HUDEP-2 (cell line): ENCODE results near the gene CFAP43.
"Not testable (repeated sequence)": the region's sequence is repeated elsewhere in the genome, so short reads cannot be mapped to it uniquely, and the experiment has no call there.

Experiments
- DNase-seq, 76 experiments: peaks; one replicate each; lab custom pipeline; 2025; ENCODE audit not compliant: unreplicated experiment in 76 of 76; lab: John Stamatoyannopoulos, UW

Gene CFAP43

DNA sequence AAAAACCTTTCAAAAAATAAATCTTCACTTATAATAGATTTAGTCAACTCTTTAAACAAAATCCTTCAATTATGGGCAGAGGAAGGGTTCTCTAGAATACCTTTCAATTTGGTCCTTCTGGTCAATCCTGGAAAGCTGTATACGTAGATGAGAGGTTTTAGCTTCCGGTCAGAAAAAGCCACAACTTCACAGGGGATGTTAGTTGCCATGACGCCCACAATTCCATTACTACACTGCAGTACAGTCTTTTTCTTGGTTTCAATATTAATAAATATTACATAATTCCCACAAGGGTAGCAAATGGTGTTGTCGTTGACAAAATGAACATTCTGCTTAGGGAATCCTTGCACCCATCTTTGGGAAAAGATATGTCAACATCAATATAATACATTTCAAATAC, 1.7 kb downstream of the CFAP43 start:
- no peak for DNase-seq

DNA sequence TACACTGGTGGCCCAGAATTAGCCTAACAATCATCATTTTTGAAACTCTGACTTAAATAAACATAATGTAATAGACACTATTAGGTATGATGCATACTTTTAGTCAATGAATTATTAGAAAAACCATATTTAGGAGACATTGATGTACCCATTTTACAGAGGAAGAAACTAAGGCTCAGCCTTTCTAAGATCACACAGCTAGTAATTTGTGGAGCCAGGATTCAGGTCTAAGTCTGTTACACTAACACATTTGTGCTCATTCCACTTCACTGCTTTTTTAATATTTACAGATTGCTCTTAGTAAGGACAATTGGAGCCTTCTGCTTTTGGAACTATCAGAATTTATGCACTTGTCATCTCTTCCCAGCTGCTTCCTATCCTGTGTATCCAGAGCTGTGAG, 8.9 kb downstream of the CFAP43 start:
- no peak for DNase-seq

DNA sequence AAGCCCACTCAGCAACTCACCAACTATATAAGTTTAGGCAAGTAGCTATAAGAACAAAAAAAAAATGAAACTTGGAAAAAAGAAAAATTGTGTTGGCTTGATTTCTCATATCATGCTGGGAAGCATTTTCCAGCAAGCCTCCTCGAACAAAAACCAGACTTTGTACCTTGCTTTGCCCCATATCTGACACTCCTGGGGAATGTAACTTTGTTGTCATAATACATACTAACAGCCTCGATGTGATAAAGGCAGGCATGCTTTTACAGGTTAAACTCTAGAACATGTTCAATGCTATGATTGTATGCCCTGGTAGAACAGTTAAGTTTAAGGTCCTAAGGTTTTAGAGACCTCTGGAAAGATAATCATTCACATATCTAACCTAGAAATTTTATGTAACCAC, 11.6 kb downstream of the CFAP43 start:
- no peak for DNase-seq

DNA sequence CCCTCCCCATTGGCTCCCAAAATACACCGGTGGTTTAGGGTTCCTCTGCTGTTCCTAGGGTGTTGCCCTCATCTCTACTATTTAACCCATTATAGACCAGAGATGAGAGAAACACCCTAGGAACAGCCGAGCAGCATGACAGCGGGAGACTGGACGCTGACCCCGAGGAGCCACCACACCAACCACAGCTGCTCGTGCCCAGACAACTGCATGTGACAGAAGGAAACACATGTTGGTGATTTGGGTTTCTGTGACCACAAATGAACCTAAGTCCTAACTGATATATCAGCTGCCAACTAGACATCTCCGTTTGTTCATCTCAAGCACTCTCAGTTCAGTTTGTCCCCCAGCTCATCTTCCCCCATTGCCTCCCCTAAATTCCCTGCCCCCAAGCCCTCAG, 13.4 kb downstream of the CFAP43 start:
- no peak for DNase-seq

DNA sequence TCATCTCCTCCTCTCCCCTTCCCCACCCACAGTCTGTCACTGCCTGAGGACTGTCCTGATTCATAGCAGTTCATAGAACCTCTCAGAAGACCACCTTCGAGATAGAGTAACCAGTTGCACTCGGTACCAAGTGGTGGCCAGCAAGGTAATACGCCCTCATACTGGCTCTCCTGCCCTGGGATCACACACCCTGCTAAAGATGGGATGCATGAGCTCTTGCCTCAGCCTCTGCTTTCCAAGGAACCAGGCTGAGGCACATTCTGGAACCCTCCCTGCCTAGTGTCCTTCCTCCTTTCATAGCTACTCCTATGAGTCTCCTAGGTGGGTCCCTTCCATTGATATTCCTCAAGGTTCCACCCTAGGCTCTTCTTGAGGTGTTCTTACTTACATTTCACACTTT, 15.5 kb downstream of the CFAP43 start:
- no peak for DNase-seq

DNA sequence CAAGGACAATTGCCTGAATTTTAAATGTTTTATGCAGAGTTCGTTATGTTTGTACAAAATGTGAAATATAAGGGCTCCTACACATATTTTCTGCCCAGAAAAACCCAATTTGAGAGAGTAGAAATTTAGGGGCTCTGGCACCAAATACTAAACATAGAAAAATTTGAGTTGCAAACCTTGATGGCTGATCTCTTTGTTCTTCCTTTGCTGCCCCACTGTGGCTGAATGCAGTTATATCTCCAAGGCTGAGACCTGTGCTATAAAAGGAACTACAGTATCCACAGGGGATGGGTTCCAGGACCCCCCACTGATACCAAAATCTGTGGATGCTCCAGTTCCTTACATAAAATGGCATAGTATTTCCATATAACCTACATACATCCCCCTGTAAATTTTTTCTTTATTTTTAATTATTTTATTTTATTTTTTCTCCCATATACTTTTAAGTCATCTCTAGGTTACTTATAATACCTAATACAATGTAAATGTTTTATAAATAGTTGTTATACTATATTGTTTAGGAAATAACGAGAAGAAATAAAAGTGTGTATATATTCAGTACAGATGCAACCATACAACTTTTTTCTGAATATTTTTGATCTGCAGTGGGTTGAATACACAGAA, 22.5 kb downstream of the CFAP43 start:
- peak in 43 of 76 experiments; percentile 1 to 55 (median 29) for DNase-seq

DNA sequence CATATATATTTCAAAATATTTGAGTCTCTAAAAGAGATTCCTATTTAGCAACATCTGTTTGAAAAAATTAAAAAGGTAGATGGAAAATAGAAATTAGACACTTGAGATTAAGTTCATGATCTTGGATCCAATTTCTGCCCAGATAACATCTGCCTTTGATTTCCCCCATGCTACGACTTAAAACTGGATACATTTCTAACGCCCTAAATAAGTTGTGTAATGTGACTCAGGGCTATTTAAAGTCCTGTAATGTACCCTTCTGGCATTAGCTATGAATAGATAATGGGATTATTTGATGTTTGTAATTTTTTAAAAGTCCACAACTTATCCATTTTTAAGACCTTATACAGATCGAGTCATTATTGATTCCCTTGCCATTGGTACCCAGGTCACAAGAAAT, 23.4 kb downstream of the CFAP43 start:
- no peak for DNase-seq

DNA sequence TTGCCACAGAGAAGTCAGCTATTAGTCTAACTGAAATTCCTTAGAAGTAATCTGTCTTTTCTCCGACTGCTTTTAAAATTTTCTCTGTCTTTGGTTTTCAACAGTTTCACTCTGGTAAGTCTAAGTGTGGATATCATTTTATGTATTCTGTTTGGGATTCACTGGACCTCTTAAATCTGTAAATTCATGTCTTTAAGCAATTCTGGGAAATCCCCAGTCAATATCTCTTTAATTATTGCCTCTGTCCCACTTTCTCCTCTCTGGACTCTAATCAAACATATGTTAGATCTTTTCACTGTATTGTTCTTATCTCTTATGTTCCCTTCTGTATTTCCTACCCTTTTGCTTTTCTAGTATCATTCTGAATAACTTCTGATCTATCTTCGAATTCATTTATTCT, 29.9 kb downstream of the CFAP43 start:
- no peak for DNase-seq

DNA sequence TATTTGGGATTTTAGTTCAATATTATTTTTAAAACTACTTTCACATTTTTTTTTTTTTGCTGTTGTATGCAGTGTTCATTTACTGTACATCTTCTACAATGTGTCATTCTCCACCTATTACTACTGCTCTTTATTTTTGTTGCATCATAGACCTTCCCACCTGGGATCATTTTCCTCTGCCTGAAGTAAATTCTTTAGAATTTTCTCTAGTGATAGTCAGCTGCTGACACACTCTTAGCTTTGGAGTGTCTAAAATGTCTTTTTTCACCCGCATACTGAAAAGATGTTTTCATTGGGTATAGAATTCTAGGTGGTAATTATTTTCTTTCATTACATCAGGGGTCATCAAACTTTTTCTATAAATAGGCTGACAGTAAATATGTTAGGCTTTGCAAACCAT, 30.5 kb downstream of the CFAP43 start:
- no peak for DNase-seq

DNA sequence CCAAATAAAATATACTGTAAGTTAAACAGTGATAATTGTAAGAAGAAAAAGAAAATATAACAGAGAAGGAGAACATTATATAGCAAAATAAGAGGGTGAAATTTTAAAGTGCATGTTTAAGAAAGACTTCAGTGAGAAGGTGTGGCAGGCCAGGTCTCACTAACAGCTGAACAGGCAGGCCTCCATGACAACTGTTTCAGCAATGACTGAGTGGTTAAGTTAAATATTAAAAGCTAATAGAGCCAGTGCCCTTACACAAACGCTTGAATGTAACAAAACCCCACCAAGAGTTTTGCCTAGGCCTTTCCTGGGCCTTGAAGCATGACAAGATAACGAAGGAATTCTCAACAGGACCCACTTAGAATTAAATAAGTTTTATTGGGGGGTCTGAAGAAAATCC, 32.6 kb downstream of the CFAP43 start:
- no peak for DNase-seq

DNA sequence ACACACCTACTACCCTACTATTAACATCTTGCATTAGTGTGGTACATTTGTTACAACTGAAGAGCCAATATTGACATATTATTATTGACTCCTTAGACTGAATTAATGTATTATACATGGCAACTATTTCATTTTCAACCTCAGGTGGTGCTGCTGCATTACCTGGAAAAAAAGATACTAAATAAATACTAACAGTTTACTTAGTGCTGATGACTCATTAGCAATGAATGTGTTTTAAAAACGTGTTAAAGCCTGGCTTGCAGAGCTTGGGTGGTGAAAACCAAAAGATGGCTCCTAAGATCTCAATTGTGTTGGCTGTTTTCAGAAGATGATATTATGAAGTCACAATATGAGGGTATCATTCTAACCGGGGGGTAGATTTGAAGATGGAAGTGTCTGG, 34.8 kb downstream of the CFAP43 start:
- DNase-seq, result no peak

DNA sequence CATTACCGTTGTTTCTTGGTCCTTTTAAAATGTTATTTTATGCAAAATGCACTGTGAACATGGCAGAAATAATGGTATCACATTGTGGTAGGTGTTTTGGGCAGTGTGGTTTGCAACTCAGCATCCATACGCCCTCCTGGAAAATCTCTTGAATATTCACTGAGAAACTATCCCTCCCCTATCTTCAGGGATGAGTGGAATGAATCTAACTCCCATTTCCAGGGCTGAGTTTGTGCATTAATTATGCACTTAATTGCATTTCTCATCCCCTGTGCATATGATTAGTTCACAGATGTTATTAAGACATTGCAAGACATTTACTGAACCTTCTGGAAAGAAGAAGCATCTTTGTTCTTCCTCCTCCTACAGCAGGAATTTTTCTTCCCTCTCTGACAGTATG, 36.5 kb downstream of the CFAP43 start:
- DNase-seq, result no peak

DNA sequence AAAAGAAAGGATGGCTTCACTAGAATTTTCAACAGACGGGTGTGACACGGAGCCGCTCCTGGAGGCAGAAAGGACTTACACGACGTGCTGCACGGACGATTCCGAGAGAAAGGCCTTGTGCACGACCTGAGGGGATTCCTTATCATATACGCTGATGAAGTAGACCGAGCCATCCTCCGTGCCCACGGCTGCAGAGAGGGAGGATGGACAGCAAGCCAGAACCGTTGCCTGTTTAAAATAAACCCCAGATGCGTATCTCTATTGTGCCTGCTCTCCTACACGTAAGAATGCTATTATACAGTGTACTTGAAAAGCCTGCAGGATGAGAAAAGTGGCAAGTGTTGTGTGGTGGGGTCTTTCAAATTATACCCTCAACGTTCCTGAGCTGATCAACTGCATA, 38.4 kb downstream of the CFAP43 start:
- no peak for DNase-seq

DNA sequence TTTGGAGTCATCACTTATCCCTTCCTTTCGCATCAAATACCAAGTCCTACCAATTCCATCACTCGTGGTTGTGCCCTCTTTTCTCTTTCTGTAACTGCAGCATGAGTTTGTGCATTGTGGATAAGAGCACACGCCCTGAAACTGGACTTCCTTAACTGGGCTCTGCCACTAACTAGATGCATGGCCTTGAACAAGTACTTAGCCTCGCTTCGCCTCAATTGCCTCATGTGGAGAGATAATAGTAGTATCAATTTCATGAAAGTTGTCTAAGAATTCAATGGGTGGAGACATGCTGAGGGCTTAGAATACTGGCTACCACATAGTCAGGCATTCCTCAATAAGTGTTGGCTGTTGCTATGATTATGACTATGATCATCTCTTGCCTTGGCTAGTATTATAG, 41.5 kb downstream of the CFAP43 start:
- no peak for DNase-seq

DNA sequence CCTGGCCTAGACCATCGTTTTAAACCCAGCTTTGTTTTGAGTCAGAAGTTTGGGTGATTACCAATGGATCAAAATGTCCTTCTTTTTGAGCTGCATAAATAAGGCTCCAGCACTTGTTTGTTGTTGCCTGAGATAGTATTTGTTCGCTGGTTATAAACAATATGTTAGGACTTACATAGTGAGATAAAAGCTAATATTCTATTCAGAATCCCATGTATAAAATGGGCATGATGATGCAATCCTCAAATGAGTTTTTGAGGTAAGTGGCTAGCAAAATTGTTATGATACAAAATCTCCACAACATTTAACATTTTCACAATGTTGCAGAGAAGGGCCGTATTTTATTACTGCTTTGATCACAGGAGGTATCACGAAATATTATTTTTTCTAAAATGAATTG, 48.5 kb downstream of the CFAP43 start:
- no peak for DNase-seq

DNA sequence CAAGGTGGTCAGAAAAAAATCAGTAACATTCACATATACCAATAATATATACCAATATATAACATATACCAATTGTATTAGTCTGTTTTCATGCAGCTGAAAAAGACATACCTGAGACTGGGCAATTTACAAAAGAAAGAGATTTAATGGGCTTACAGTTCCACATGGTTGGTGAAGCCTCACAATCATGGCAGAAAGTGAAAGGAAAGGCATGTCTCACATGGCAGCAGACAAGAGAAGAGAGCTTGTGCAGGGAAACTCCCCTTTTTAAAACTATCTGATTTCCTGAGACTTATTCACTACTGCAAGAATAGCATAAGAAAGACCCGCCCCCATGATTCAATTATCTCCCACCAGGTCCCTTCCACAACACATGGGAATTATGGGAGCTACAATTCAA, 58.0 kb downstream of the CFAP43 start:
- not testable (repeated sequence) for DNase-seq

DNA sequence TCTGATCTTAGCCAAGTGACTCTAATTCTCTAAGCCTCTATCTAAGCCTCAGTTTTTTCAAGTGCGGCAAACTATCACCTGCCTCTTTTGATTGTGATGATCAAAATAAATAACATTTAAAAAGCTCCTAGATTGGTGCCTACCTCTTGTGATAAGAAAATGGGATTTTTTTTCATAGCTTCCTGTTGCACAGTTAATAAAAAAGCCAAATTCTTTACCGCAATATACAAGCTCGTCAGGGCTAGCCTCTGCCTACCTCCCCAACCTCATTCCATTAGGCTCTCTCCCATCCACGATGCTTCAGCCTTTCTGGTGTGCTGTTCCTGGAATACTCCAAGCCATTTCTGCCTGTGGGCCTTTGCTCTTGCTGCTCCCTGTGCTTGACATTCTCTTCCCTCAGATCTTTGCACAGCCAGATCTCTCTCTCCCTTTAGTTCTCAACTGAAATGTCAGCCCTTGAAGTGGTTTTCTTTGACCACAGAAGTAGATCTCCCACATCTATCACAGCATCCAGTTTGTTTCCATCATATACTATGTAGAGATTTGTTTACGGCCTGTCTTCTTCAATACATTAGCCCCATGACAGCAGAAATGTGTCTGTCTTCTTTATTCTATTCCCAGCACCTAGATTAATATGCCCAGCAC, 61.4 kb downstream of the CFAP43 start:
- no peak for DNase-seq

DNA sequence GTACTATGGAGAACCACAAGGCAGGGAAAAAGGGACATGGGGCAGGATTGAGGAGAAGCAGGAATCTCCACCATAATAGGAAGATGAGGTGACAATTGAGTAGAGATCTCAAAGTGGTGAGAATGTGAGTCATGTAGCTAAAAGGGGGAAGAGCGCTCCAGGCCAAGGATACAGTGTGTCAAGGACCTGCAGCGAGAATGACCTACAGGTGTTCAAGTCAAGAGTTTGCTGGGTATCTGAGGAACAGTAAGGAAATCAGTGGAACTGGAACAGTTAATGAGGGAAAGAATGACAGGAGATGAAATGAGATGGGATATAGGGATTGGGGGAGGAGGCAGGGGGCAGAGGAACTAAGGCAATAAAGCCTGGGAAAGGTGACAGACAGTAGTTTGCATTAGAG, 76.6 kb downstream of the CFAP43 start:
- DNase-seq, result no peak

DNA sequence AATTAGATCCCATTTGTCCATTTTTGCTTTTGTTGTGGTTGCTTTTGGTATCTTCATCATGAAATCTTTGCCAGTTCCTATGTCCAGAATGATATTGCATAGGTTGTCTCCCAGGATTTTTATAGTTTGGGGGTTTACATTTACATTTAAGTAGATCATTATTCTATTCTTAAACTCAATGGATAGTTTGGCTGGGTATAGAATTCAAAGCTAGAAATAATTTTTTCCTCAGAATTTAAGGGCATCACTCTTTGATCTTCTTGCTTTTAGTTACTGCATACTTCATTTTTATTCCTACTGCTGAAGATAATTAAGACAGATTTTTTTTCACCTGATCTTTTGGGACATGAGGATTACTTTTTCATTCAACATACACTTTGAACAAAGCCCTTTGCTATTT, 80.4 kb downstream of the CFAP43 start:
- DNase-seq, result no peak

DNA sequence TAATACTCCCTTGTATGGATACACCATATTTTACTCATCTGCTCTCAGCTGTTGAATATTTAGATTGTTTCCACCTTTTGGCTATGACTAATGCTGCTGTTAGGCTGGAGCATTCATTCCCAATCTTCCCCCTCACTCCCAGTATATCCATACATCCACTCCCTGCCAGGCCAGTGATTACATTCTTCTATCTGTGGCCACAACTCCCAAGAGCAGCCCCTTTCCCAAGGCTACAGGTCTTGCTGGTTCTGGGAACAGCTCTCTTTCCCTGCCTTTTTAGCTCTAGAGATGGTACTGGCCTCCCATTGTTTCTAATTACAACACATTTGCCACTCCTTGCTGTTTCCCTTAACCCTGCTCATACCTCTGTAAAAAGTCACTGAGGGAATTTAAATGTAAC, 82.0 kb downstream of the CFAP43 start:
- DNase-seq, result no peak

DNA sequence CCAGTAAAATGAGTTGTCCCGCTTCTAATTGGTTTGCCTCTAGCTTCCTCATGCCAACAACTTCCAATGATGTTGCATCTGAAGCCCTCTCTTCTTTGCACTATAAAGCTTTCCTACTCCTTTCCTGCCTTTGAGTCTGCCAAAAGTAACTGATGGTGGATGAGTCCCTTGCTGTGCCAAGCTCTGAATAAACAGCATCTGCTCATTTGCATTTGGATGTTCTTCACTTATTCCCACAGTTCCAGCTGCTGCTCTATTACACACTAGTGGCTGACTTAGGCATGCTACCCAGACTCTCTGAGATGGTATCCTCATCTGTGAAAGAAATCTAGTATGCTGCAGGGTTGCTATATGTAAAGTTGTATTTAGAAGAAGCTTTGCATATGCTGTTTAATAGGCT, 85.3 kb downstream of the CFAP43 start:
- no peak for DNase-seq

DNA sequence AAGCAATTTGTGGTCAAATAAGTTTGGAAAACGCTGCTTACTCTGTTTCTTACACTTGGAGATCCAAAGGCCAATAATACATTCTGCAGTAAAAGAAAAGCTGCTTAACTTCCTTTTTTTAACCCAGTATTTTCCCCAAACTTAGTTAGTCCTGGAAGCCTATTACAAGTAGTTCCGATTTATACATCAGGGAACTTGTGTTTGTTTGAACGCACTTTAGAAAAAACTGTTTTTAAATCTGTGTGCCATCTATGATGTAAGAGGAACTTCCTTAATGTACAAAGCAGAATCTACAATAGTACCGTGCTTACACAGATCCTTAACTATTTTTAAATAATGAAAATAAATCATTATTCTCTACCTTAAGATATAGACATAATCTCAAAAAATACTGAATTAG, 87.2 kb downstream of the CFAP43 start:
- no peak for DNase-seq

DNA sequence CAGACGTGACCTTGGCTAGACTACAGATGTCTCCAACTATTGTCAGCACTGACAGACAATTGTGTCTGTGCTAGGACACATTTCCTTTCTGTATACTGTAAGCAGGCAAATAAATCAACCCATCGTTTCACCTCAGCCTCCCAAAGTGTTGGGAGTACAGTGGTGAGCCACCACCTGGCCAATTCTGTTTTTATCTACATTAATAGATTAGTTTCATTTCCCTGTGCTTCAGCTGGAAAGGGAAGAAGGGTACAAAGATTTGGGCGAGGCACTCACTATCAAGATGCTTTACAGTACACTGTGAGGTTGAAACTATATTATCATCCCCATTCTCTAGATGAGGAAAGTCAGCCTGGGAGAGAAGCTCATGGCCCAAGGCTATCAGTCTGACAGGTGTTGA, 88.3 kb downstream of the CFAP43 start:
- DNase-seq, result no peak
